Suprapubic skin (tissue), 3 donors: ENCODE data around the gene CLEC18B.
"Not testable (repeated sequence)": the region's sequence is repeated elsewhere in the genome, so short reads cannot be mapped to it uniquely, and the experiment has no call there.

Experiments used
- POLR2A ChIP-seq, 2 donors: fragments of 450-650 bp; IDR thresholded peaks; one replicate each; pipeline ENCODE4 v1.6.1; 2017; ENCODE audit warnings: antibody characterized with exemption in 2 of 2, mild to moderate bottlenecking in 2 of 2, moderate library complexity in 2 of 2
- TF ChIP-seq, protein P1 (sequence below), 2 donors: fragments of 200-600 bp in 1 of 2; fragments of 450-650 bp in 1 of 2; sonication (generic) in 1 of 2; IDR thresholded peaks; one replicate each; pipeline ENCODE4 v1.5.1; 2016 to 2019; ENCODE audit warnings: antibody characterized with exemption in 2 of 2, mild to moderate bottlenecking in 1 of 2, moderate library complexity in 1 of 2

DNA sequence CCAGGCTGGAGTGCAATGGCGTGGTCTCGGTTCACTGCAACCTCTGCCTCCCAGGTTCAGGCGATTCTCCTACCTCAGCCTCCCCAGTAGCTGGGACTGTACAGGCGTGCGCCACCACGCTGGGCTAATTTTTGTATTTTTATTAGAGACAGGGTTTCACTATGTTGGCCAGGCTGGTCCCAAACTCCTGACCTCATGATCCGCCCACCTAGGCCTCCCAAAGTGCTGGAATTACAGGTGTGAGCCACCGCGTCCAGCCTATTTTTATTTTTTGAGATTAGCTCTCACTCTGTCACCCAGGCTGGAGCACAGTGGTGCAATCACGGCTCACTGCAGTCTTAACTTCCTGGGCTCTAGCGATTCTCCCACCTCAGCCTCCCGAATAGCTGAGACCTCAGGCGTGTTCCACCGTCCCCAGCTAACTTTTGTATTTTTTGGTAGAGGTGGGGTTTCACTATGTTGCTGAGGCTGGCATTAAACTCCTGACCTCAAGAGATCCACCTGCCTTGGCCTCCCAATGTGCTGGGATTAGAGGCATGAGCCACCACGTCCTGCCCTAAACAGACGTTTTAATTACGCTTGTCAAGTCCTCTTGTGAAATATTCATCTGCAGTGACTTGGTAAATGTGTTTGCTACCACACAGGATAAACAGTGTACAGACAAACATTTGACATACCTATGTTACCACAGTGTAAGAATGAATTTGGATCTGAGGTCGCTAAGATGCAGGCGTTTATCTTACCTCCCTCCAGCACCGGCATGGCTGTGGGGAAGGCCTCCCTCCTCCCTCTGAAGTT, 50.7 kb downstream of the CLEC18B start:
- TF ChIP-seq, protein P1, sequence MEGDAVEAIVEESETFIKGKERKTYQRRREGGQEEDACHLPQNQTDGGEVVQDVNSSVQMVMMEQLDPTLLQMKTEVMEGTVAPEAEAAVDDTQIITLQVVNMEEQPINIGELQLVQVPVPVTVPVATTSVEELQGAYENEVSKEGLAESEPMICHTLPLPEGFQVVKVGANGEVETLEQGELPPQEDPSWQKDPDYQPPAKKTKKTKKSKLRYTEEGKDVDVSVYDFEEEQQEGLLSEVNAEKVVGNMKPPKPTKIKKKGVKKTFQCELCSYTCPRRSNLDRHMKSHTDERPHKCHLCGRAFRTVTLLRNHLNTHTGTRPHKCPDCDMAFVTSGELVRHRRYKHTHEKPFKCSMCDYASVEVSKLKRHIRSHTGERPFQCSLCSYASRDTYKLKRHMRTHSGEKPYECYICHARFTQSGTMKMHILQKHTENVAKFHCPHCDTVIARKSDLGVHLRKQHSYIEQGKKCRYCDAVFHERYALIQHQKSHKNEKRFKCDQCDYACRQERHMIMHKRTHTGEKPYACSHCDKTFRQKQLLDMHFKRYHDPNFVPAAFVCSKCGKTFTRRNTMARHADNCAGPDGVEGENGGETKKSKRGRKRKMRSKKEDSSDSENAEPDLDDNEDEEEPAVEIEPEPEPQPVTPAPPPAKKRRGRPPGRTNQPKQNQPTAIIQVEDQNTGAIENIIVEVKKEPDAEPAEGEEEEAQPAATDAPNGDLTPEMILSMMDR (IDR thresholded peaks at IDR 0.05) = not testable (repeated sequence)
- TF ChIP-seq POLR2A (IDR thresholded peaks at IDR 0.05) = not testable (repeated sequence)
